SK-N-SH (cell line): Measurements from ENCODE around the gene DLX2. TPM values are rescaled to one million over a fixed set of nuclear protein-coding genes. Genes with fewer than 3 reads are reported as not detected.

Source experiments
- CTCF ChIA-PET: fragments of 300-600, 350-600 bp; formaldehyde crosslinking; extraction: SDS; loops from one replicate; lab custom pipeline; 2021; lab: Yijun Ruan, JAX
- POLR2A ChIA-PET: fragments of 350-600 bp; sonication (Branson Sonifier 250); formaldehyde crosslinking; extraction: SDS; loops from one replicate; lab custom pipeline; 2020; ENCODE audit warnings: antibody characterized with exemption, inconsistent platforms; lab: Yijun Ruan, JAX
- DNase-seq: peaks from one replicate; pipeline ENCODE4 v3.0.0; 2012
- H2AFZ ChIP-seq: fragments of 200-600 bp; sonication (generic); 2 replicates; pipeline ENCODE4 v1.8.1; 2016; ENCODE audit warnings: antibody characterized with exemption, mild to moderate bottlenecking, low read depth
- H3F3A ChIP-seq: fragments of 200-600 bp; sonication (generic); replicated peaks from 2 replicates; pipeline ENCODE3; 2016; ENCODE audit warnings: antibody characterized with exemption, mild to moderate bottlenecking; ENCODE audit not compliant: insufficient read depth
- H3K27ac ChIP-seq, 2 experiments: fragments of 200-500 bp in 1 of 2; fragments of 200-600 bp in 1 of 2; sonication (Bioruptor generic) in 1 of 2; sonication (generic), shearing (Covaris generic) in 1 of 2; 2 replicates each; pipeline versions ENCODE4 v1.5.1 to v1.6.1; 2014 to 2016; ENCODE audit warnings: low read depth in 2 of 2, inconsistent platforms in 1 of 2, low read length in 1 of 2, mild to moderate bottlenecking in 1 of 2, mixed read lengths in 1 of 2
- H3K27me3 ChIP-seq: fragments of 200-600 bp; sonication (generic), shearing (Covaris generic); 2 replicates; pipeline ENCODE4 v1.6.1; 2016; ENCODE audit warnings: mixed run types; ENCODE audit not compliant: insufficient read depth
- H3K36me3 ChIP-seq, 2 experiments: fragments of 200-500 bp in 1 of 2; fragments of 200-600 bp in 1 of 2; sonication (Bioruptor generic) in 1 of 2; sonication (generic) in 1 of 2; replicated peaks in 1 of 2; 2 replicates each; pipeline versions ENCODE3 to v1.5.1; 2014 to 2016; ENCODE audit warnings: low read length in 1 of 2, mild to moderate bottlenecking in 1 of 2; ENCODE audit not compliant: insufficient read depth in 2 of 2, control insufficient read depth in 1 of 2
- H3K4me1 ChIP-seq, 2 experiments: fragments of 200-500 bp in 1 of 2; fragments of 200-600 bp in 1 of 2; sonication (Bioruptor generic) in 1 of 2; sonication (generic), shearing (Covaris generic) in 1 of 2; 2 replicates each; pipeline versions ENCODE4 v1.5.1 to v1.6.1; 2014 to 2016; ENCODE audit warnings: low read depth in 1 of 2, low read length in 1 of 2, mixed run types in 1 of 2; ENCODE audit not compliant: insufficient read depth in 2 of 2, control insufficient read depth in 1 of 2
- H3K4me2 ChIP-seq: fragments of 200-600 bp; sonication (generic), shearing (Covaris generic); 2 replicates; pipeline ENCODE4 v1.6.1; 2017; ENCODE audit warnings: mixed run types
- H3K4me3 ChIP-seq, 2 experiments: fragments of 200-500 bp in 1 of 2; fragments of 200-600 bp in 1 of 2; sonication (Bioruptor generic) in 1 of 2; sonication (generic), shearing (Covaris generic) in 1 of 2; 2 replicates each; pipeline versions ENCODE4 v1.5.1 to v1.8.1; 2014 to 2016; ENCODE audit warnings: low read depth in 2 of 2, inconsistent platforms in 1 of 2, low read length in 1 of 2, mild to moderate bottlenecking in 1 of 2, mixed read lengths in 1 of 2, moderate library complexity in 1 of 2
- H3K79me2 ChIP-seq: fragments of 200-600 bp; sonication (generic); 2 replicates; pipeline ENCODE4 v1.8.1; 2017; ENCODE audit warnings: mild to moderate bottlenecking; ENCODE audit not compliant: insufficient read depth
- H3K9ac ChIP-seq: fragments of 200-600 bp; sonication (generic); 2 replicates; pipeline ENCODE4 v1.6.1; 2017; ENCODE audit warnings: mixed run types
- H3K9me2 ChIP-seq: fragments of 200-600 bp; sonication (generic); 2 replicates; pipeline ENCODE4 v1.6.1; 2017; ENCODE audit warnings: mixed run types
- H3K9me3 ChIP-seq: fragments of 200-600 bp; sonication (generic); 2 replicates; pipeline ENCODE4 v1.6.1; 2017; ENCODE audit warnings: mixed run types, mild to moderate bottlenecking, moderate library complexity
- H4K20me1 ChIP-seq: fragments of 200-600 bp; sonication (generic); 2 replicates; pipeline ENCODE4 v1.6.1; 2017; ENCODE audit warnings: mild to moderate bottlenecking, mixed run types; ENCODE audit not compliant: insufficient read depth
- ELF1 ChIP-seq: IDR thresholded peaks from 2 replicates; pipeline ENCODE4 v1.4.0; 2012
- EP300 ChIP-seq, 2 experiments: IDR thresholded peaks; 2 replicates each; pipeline versions ENCODE4 v1.4.0 to v1.6.1; 2012; ENCODE audit warnings: borderline replicate concordance in 1 of 2, low read depth in 1 of 2, low read length in 1 of 2
- EZH2phosphoT487 ChIP-seq: fragments of 200-600 bp; sonication (generic); IDR thresholded peaks from 2 replicates; pipeline ENCODE4 v1.6.1; 2017; ENCODE audit warnings: low read depth, mixed run types, mild to moderate bottlenecking, antibody characterized with exemption, moderate library complexity, borderline replicate concordance
- FOSL2 ChIP-seq: IDR thresholded peaks from 2 replicates; pipeline ENCODE4 v1.4.0; 2012; ENCODE audit warnings: low read depth, mild to moderate bottlenecking, moderate library complexity, borderline replicate concordance
- GABPA ChIP-seq: IDR thresholded peaks from 2 replicates; pipeline ENCODE4 v1.4.0; 2012; ENCODE audit warnings: low read depth, mild to moderate bottlenecking
- MXI1 ChIP-seq: IDR thresholded peaks from 2 replicates; pipeline ENCODE4 v1.6.1; 2012; ENCODE audit warnings: mild to moderate bottlenecking, low read depth, low read length, improper control_type of control experiment
- NRF1 ChIP-seq: IDR thresholded peaks from 2 replicates; pipeline ENCODE4 v1.6.1; 2012; ENCODE audit warnings: low read depth, mild to moderate bottlenecking, low read length
- PBX3 ChIP-seq: IDR thresholded peaks from 2 replicates; pipeline ENCODE4; 2012
- RAD21 ChIP-seq: IDR thresholded peaks from 2 replicates; pipeline ENCODE4 v1.6.1; 2012; ENCODE audit warnings: mild to moderate bottlenecking, low read length
- REST ChIP-seq: IDR thresholded peaks from 2 replicates; pipeline ENCODE4 v1.6.1; 2012; ENCODE audit warnings: mild to moderate bottlenecking, low read depth, low read length, moderate library complexity
- RFX5 ChIP-seq: IDR thresholded peaks from 2 replicates; pipeline ENCODE4 v1.6.1; 2012; ENCODE audit warnings: mild to moderate bottlenecking, improper control_type of control experiment, low read length
- RXRA ChIP-seq: IDR thresholded peaks from 2 replicates; pipeline ENCODE4 v1.4.0; 2012; ENCODE audit warnings: low read depth, mild to moderate bottlenecking, borderline replicate concordance
- WGBS: methylation state at CpG from one replicate; pipeline ENCODE4 v1.1.6; 2017; ENCODE audit warnings: low lambda C conversion rate; 5-methylcytosine and 5-hydroxymethylcytosine counted together
- polyA plus RNA-seq, 3 experiments: library from polyadenylated mRNA; depleted of rRNA; stranded (reverse); fragments of >200 nt; gene quantifications; 2 replicates each; pipeline ENCODE4 v1.2.3, GENCODE V29; 2012

The DLX2 gene
- polyA plus RNA-seq, 1 of the 3 experiments (the other 2 are of a cell fraction): 0.02 TPM

- TF ChIP-seq REST: no peak
- TF ChIP-seq RAD21: no peak
- no peak for TF ChIP-seq GABPA
- TF ChIP-seq ELF1: no peak
- TF ChIP-seq MXI1: no peak
- no peak for TF ChIP-seq EZH2phosphoT487
- TF ChIP-seq EP300 (IDR thresholded peaks at IDR 0.05; ENCODE audit: borderline replicate concordance in 1 of 2, low read depth in 1 of 2, low read length in 1 of 2): peak in 1 of 2 experiments; percentile 34; a peak in 1 of 4 replicates
- no peak; the same call in 1 of the 2 replicates for TF ChIP-seq RXRA
- TF ChIP-seq PBX3: peak; percentile 25; the same call in 1 of the 2 replicates
- TF ChIP-seq FOSL2: peak; percentile 51
- TF ChIP-seq, all 33 proteins: peak for 7
These were observed 3.8 kb downstream of the DLX2 start (continued) for GRCh38 chr2:172098650-172099471.

- Histone ChIP-seq H3K27ac (peak overlapping the region in 1 of 2 experiments; percentile 51; a peak in 1 of 4 replicates), H3K36me3 (no peaks in the 10 kb centered on the region), H3K4me1 (peaks cover 22 to 36% of the 10 kb centered on the region in 2 experiments), H3K9ac (no peak overlapping the region; the same call in 1 of the 2 replicates), H3K9me3 (no peaks in the 10 kb centered on the region), H3K4me3 (no peak overlapping the region), H3K79me2 (no peaks in the 10 kb centered on the region), H3F3A (peaks cover 28% of the 10 kb centered on the region), H3K4me2 (peak overlapping the region; percentile 75), H2AFZ (no peak overlapping the region), H3K27me3 (peaks cover 56% of the 10 kb centered on the region), H3K9me2 (no peaks in the 10 kb centered on the region), H4K20me1 (0 out of 2 replicates have a peak, but pooled peaks cover 9% of the 10 kb centered on the region)
- 83% methylated on average over 1 of the region's 1 CpG for WGBS
- CTCF ChIA-PET: interaction anchor here (1.4 to 2.0 kb wide), 4 partner anchors 10 to 394 kb away, joined by 3 to 6 read pairs (median 5); no protein-coding TSS in a partner anchor
- peak; percentile 16 for DNase-seq
- TF ChIP-seq EP300 (IDR thresholded peaks at IDR 0.05; ENCODE audit: borderline replicate concordance in 1 of 2, low read depth in 1 of 2, low read length in 1 of 2) (no peak), NRF1 (no peak), RAD21 (no peak), ELF1 (no peak), RFX5 (no peak)
- POLR2A ChIA-PET: no interaction called here
These were observed 4.4 kb downstream of the DLX2 start for GRCh38 chr2:172098287-172098649.
